GM19324 (cell line): Measurements from ENCODE around the gene FAIM2.

Experiments
- ATAC-seq: cut with Tn5 transposase; IDR thresholded peaks from one replicate; pipeline ENCODE4 v1.9.1; 2021; ENCODE audit warnings: mild to moderate bottlenecking, moderate library complexity; ENCODE audit not compliant: unreplicated experiment, low FRiP score

FAIM2 gene

DNA sequence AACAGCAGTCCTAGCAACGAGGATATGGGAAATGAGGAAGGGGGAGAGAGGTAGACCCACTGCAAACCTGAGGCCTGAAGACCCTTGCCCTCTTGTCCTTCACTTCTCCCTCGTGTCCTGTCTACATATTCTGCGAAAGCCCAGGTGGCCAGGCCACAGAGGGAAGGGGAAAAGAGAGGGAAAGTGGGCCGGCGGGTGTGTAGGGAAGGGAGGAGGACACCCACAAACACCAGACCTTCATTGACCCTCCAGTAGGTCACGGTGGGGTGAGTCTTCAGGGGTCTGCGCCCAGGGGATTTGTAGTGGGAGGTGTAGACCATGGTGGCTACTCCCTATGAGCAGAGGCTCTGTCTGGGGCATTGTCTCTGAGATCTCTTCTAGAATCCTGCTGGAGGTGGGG, 3.8 kb downstream of the FAIM2 start:
- no peak for ATAC-seq

DNA sequence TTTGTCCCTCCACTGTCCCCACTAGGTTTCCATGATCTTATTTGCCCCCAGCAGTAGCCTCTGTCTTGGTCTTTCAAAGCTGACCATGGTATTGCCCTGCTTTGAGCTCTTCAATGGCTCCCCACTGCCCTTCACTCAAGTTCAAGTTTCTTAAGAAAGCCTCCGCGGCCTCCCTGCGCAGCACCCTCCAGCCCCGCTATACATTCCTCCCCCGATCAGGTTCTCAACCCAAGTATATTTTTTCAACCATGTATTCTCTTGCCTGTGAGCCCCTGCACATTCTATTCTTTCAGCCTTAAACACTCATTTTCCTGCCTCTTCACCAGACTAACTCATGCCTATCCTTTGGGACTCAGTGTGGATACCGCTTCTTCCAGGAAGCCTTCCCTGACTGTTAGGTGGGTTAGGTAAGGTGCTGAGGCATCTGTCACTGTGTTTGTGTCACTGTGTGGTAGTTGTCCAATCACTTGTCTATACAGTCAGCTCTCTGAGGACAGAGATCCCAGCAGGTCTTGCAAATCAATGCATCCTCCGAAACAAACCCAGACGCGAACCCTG, 4.3 kb downstream of the FAIM2 start:
- ATAC-seq: no peak

- ATAC-seq: no peak
These were observed 6.4 kb downstream of the FAIM2 start for GRCh38 chr12:49897276-49897675.

DNA sequence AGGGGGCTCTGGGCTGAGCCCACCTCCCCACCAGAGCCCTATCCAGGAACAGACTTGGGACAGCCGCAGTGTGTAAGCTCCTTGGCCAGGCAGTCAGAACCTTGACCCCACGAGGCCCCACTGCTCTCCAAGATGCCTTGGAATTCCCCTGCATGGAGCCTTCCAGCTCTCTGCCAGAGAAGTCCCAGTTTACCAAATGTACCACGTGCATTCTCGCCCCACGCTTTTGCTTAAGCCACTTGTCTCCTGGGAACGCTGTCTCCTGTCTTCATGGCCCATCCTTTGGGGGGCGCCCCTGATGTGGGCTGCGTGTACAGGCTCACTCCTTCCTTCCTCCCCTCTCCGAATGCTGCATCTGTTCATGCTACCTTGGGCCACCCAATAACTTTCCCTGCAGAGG, 7.9 kb downstream of the FAIM2 start:
- no peak for ATAC-seq

- no peak for ATAC-seq
These were observed 8.9 kb downstream of the FAIM2 start for GRCh38 chr12:49894751-49895148.

GRCh38 chr12:49893753-49894750, 9.6 kb downstream of the FAIM2 start:
- no peak for ATAC-seq

- ATAC-seq: no peak
These were observed 10.9 kb downstream of the FAIM2 start for GRCh38 chr12:49892732-49893317.

DNA sequence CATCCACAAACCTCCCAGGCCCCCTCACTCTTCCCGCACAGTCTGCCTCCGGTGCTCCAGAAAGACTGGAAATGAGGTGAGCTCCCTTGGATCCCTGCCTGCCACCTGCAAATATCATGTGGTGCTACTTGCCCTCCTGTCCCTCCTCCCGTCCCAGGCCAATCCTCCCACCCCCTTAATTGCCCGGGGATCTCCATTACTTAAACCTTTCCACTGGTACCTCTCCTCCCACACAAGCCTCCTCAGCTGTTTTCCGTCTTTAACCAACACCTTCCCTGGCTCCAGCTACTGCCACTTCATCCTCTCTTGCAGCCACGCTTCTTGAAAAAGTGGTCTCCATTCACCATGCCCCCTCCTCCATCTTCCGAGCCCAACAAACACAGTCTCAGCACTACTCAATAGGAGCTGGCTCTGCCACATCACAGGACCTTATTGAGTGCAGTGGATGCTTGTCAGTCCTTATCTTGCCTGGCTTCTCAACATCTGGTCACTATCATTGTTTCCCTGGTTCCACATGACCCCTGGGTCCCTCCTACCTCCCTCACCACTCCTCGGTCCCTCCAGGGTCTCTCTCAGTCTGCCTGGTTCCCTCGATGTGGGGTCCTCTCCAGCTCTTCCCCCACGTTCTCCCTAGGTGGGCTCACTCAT, 11.5 kb downstream of the FAIM2 start:
- ATAC-seq: no peak

DNA sequence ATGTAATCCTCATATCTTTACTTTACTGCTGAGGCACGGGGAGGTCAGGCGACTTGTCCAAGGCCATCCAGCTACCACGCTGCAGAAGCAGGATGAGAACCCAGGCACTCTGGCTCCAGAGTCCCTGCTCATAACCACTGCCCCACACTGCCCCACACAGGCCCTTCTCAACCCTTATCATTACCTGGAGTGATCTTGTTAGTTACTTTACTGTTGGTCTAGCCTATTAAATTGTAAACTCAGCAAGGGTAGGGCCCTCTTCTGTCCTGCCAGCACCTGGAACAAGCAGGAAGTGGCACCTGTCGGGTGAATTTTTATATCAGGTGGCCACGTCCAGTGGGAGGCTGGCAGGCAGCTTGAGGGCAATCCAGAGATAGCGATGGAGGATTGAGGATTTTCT, 12.2 kb downstream of the FAIM2 start:
- no peak for ATAC-seq

- no peak for ATAC-seq
These were observed 12.7 kb downstream of the FAIM2 start for GRCh38 chr12:49891012-49891411.

- no peak for ATAC-seq
These were observed 13.6 kb downstream of the FAIM2 start for GRCh38 chr12:49890096-49890461.

GRCh38 chr12:49889361-49890095, 14.2 kb downstream of the FAIM2 start:
- no peak for ATAC-seq

DNA sequence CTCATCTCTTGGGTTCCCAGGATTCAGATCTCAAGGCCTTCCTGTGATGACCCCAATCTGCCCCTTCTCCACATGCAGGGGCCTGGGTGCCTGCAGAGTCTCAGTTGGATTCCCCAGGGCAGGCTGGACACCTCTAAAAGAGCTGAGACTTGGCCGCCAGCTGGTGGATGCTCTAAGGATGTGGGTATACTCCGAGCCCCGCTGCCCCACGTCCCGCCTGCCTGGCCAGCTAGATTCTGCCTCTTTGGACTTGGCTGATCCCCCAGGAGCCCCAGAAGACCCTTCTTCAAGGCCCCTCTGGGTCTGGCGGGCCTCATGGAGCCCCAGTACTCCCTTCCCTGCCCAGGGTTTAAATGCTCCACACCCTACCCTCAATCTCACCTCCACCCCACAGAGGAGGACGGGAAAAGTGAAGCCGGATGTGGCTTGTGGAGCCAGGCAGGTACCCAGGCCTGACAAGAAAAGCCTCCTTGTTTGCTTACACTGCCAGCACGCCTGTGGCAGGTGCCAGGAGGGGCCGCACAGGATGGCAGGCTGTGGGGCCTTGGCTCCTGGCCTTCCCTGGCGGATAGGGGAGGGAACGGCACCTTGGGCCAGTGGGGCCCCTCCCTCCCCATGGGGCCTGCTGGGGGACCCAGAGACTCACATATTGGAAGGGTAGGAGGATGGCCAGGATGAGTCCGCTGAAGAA, 15.1 kb downstream of the FAIM2 start:
- ATAC-seq: no peak

GRCh38 chr12:49887536-49888401, 15.9 kb downstream of the FAIM2 start:
- ATAC-seq: no peak

DNA sequence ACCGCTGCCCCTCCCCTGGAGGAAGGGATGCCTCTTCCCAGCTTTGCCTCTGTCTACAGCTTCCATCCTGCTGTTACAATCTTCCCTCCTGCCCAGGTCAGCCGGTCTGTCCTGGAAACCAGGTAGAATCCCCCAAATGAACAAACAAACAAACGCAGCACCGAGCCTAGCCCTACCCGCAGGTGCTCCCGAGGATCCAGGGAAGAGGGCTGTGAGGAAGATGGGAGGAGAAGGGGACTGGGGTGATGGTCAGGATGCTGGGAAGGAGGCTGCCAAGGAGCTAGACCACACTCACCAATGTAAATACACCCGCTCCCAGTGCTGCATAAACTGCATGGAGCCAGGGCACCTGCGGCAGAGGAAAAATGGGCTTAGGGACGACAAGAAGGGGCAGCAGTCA, 16.6 kb downstream of the FAIM2 start:
- ATAC-seq: no peak

GRCh38 chr12:49885663-49886461, 17.8 kb downstream of the FAIM2 start:
- ATAC-seq: no peak

DNA sequence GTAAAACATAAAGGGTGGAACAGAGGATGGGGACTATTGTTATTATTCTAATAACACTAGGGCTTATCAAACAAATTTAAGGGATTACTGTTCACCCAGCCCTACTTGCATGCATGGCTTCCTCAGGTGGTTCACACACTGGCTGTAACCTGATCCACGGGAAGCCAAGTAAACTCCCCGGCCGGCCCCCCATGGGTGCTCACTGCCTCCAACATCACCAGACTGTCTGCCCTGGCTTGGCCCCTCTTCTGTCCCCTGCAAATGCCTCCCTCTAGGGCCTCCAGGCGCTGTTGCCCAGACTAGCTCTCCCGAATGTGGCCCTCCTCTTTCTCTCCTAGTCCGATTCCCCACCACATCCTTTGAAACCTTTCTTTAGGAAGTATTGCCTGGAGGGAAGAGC, 18.6 kb downstream of the FAIM2 start:
- ATAC-seq: no peak

DNA sequence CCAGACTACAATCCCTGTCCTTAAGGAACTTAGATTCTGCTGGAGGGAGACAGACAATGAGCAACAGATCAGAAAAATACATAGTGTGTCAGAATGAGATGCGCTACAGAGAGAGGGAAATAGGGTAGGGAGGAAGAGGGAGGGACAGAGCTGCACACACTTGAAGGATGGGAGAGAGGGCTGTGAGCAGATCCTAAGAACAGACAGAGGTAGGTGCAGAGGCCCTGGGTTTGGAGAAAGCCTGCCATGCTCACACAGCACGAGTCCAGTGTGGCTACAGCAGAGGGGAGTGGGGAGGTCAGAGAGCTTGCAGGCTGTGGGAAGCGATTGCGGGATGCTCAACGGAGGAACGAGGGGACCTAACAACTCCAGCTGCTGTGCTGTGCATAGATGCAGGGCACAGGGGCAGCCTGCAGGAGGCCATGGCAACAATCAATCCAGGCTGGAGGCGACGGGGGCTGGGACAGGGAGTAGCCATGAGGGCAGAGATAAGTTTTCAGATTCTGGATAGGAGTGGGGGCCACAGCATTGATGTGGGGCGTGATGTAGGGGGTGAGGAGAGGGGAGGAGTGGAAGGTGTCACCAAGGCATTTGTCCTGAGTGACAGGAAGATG, 20.7 kb downstream of the FAIM2 start:
- no peak for ATAC-seq
